Fibroblast of villous mesenchyme (primary cell): ENCODE data around the gene SCTR. TPM values are rescaled to one million over a fixed set of nuclear protein-coding genes. Genes with fewer than 3 reads are reported as not detected.

Source experiments
- DNase-seq: peaks from one replicate; pipeline ENCODE4 v3.0.0-alpha.2; 2010; ENCODE audit warnings: low read depth
- H3K4me3 ChIP-seq: 2 replicates; pipeline ENCODE4 v1.5.1; 2011; ENCODE audit warnings: low read depth, mild to moderate bottlenecking, low read length
- total RNA-seq: library from RNA; depleted of rRNA; stranded (reverse); fragments of >200 nt; gene quantifications from 2 replicates; pipeline ENCODE4 v1.2.3, GENCODE V29; 2012
- TF ChIP-seq, protein P1 (sequence below): IDR thresholded peaks from 2 replicates; pipeline ENCODE4 v1.5.1; 2012; ENCODE audit warnings: low read depth, mild to moderate bottlenecking, low read length; ENCODE audit not compliant: insufficient read depth

The SCTR gene
- total RNA-seq, 1 donor = not detected

DNA sequence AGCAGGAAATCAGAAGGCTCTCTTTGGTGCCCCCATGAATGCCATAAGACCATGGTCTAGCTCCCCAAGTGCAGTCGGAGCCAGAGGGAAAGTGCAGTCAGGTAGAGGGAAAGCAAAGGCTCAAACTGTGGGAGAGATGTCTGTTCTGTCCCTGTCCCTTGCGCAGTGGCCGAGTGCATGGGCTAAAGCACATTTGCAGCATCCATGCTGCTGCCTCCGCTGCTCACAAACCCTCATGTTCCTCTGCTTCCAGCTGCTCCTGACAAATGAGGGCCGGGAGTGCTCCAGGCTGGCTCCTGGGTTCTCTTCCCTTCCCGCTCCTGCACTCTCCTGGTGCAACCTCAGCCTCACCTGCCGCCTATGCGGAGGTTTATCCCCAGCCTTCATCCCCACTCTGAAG is 34.2 kb downstream of the SCTR start:
- no peak for DNase-seq
- H3K4me3 ChIP-seq = no peak overlapping the region
- TF ChIP-seq, protein P1, sequence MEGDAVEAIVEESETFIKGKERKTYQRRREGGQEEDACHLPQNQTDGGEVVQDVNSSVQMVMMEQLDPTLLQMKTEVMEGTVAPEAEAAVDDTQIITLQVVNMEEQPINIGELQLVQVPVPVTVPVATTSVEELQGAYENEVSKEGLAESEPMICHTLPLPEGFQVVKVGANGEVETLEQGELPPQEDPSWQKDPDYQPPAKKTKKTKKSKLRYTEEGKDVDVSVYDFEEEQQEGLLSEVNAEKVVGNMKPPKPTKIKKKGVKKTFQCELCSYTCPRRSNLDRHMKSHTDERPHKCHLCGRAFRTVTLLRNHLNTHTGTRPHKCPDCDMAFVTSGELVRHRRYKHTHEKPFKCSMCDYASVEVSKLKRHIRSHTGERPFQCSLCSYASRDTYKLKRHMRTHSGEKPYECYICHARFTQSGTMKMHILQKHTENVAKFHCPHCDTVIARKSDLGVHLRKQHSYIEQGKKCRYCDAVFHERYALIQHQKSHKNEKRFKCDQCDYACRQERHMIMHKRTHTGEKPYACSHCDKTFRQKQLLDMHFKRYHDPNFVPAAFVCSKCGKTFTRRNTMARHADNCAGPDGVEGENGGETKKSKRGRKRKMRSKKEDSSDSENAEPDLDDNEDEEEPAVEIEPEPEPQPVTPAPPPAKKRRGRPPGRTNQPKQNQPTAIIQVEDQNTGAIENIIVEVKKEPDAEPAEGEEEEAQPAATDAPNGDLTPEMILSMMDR = no peak

DNA sequence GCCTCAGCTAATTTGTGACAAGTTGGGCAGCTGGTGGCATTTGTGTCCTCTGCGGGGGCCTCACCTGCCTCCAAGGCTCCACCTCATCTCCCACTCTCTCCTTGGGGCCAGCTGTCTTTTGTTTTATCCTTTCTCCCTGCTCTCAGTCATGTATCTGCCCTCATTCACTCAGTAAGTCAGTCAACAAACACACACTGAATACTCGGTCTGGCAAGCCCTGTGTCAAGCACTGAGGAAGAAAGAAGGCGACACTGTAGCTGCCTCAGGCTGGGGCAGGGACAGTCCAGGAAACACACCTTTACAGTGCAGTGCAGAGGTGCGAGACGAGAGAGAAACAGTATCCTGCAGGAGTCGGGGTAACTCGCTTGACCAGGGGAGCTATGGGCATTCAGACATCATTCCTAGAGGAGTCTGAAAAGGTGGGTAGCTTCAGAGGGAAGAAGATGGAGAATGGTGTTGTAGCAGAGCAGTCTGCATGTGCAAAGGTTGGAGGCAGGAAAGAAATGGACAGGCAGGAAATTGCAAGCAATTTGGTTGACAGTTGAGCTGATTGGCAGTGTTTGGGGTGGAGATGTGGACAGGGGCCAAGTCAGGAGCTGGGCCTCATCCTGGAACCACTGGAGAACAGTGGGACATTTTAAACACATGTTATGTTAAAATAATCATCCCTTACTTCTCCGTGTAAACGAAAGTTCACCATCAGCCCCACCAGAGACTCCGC is 34.9 kb downstream of the SCTR start:
- H3K4me3 ChIP-seq = no peak overlapping the region
- TF ChIP-seq, protein P1 = no peak
- no peak for DNase-seq

DNA sequence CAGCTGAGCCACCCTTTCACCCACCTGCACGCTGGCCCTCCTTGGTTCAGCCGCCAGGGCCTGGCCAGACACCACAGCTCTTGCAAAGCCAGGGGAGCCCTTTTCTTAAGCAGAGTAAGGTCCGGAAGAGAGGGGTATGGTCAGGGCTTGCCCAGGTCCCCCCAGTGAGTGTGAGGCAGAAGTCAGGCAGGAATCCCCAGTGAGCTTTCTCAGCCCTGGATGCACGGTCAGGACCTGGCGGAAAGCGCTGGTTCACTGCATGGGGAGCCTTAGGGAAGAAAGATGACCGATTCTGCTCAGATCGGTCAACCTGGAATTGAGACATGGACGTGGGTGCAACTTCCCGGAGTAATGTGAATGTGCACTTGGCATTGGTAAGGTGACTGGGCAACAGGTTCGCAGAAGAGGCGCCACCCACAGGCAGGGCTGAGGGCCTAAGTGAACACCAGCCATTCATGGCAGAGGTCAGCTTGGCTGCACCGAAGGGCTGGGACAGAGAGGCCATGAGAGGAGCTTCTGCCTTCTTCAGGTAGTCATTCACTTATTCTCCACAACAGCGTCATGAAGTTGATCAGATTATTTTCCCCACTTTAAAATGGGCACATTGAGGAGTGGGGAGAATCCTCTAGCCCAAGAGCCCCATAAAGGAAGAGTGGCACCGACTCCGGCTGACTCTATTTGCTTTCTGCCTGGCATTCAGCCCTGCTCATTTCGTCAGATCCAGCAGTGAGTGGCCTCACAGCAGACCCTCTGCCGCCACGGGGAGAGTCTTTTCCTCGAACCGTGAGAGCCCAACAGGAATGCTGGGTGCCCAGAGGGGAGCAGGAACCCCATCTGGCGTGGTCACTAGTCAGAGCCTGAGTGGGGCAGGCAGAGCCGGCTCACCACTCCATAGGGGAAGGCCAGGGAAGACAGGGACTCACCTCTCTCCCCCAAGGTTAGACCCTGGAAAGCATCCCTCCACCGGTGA is 35.8 kb downstream of the SCTR start:
- no peak overlapping the region for H3K4me3 ChIP-seq
- DNase-seq = no peak
- TF ChIP-seq, protein P1 = no peak

DNA sequence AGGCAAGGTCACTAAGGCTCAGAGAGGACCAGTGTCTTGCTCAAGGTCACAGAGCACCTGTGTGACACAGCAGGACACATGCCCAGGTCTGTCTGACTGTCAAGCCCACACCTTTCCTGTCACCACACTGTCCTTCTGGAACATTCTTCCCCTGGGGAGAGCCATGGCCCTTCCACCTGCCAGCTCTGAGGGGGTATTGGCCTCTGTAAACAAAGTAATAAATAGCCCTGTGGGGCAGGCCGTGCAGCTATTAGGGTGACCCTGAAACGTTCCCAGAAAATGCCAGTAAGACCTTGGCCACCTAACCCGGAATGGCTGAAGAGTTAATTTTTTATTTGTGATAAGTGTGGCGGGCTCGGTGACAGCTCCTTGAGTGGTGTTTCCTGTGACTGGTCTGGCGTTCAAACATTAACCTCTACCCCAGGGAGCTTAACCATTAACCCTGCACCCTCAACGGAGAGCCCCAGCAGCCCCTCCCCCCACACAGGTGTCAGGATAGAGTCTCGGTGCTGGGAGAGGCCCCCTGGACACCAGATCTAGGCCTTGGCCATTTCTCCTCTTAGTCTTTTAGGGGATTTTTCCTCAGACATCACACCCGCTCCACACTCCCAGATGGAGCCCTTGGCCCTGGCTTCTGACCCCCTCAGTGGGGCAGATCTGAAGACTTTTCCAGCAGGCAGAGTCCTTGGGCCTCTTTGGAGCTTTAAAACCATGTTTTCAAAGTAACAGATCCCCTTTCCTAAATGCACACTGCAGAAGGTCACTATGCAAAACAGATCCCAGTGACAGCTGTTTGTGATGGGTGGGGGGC is 36.6 kb downstream of the SCTR start:
- TF ChIP-seq, protein P1 = no peak
- DNase-seq = no peak

DNA sequence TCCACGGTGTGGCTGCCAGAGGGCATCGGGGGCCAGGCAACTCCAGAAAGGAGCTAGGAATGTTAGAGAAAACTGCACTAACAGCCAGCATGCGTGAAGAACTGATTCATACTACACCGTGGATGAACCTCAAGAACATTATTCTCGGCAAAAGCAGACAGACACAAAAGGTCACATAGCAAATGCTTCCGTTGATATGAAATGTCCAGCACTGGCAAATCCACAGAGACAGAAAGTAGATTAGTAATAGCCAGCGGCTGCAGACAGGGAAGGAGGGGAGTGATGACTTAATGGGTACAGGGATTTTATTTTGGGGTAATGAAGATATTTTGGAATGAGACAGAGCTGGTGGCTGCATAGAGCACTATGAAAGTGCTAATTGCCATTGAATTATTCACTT is 37.4 kb downstream of the SCTR start:
- TF ChIP-seq, protein P1 = no peak
- no peak for DNase-seq
- no peak overlapping the region for H3K4me3 ChIP-seq

More for the DNA sequence above, 36.6 kb downstream of the SCTR start:
- no peak overlapping the region for H3K4me3 ChIP-seq

DNA sequence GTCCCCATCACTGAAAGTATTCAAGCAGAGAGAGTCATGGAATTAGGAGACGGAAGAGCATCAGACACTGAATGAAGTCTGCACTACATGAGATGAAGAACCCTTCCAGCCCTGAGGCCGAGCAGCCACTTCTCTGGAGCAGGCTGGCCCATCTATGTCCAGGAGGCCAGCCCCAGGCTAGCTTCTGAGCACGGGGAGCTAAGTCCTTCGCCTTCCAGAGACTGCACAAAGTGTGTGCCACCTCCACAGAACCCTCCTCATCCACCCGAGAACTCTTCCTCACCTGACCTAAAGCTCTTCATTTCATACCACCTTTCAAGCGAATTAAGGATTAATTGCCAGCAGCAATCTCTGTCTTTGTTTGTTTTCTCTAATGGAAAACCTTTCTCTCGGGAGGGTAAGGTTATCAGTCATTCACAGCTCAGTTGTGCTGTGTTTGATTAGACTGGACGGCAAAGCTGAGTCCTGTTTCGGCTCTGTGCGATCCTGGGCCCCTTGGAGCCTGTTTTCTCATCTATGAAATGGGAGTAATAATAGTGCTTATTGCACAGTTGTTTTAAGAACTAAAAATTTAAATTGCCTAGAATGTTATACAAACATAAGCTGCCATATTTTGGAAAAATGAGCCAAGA is 38.0 kb downstream of the SCTR start:
- TF ChIP-seq, protein P1 = no peak
- DNase-seq = no peak
- H3K4me3 ChIP-seq = no peak overlapping the region
